GM19025 (cell line): ENCODE data around the gene VAMP3.
"Not testable (repeated sequence)": the region's sequence is repeated elsewhere in the genome, so short reads cannot be mapped to it uniquely, and the experiment has no call there.

Experiments
- ATAC-seq: cut with Tn5 transposase; IDR thresholded peaks from one replicate; pipeline ENCODE4 v1.9.1; 2021; ENCODE audit warnings: mild to moderate bottlenecking, low read depth, moderate library complexity; ENCODE audit not compliant: unreplicated experiment

The VAMP3 gene

GRCh38 chr1:7761103-7761502, 10.0 kb upstream of the VAMP3 start:
- no peak for ATAC-seq

- ATAC-seq, result no peak
Measured at GRCh38 chr1:7767176-7767575, 3.9 kb upstream of the VAMP3 start.

- no peak for ATAC-seq
Measured at GRCh38 chr1:7768583-7768982, 2.5 kb upstream of the VAMP3 start.

- ATAC-seq, result no peak
Measured at GRCh38 chr1:7769673-7770412, 1.3 kb upstream of the VAMP3 start.

- ATAC-seq, result no peak
Measured at GRCh38 chr1:7770669-7770996, 463 bp upstream of the VAMP3 start.

GRCh38 chr1:7771823-7772299, 765 bp downstream of the VAMP3 start:
- ATAC-seq, result no peak

GRCh38 chr1:7777591-7777990, 6.5 kb downstream of the VAMP3 start:
- ATAC-seq, result no peak

- ATAC-seq, result no peak
Measured at GRCh38 chr1:7778133-7778628, 7.1 kb downstream of the VAMP3 start.

GRCh38 chr1:7780976-7781375, 9.9 kb downstream of the VAMP3 start:
- ATAC-seq, result no peak

- no peak for ATAC-seq
Measured at GRCh38 chr1:7781501-7781900, 10.4 kb downstream of the VAMP3 start.

- ATAC-seq, result no peak
Measured at GRCh38 chr1:7781923-7782495, 10.9 kb downstream of the VAMP3 start.

GRCh38 chr1:7783178-7783711, 12.1 kb downstream of the VAMP3 start:
- no peak for ATAC-seq

GRCh38 chr1:7783826-7784491, 12.9 kb downstream of the VAMP3 start, which contains the start of gene PER3:
TSS of gene PER3 (plus strand) at chr1:7784291. CDS start at chr1:7784878, 587 bp downstream.
- ATAC-seq, result peak; percentile 90

GRCh38 chr1:7784492-7785071, 13.5 kb downstream of the VAMP3 start:
- ATAC-seq, result no peak

- no peak for ATAC-seq
Measured at GRCh38 chr1:7785108-7785507, 14.0 kb downstream of the VAMP3 start.

- ATAC-seq, result no peak
Measured at GRCh38 chr1:7786795-7787194, 15.7 kb downstream of the VAMP3 start.

- no peak for ATAC-seq
Measured at GRCh38 chr1:7789828-7790227, 18.7 kb downstream of the VAMP3 start.

- not testable (repeated sequence) for ATAC-seq
Measured at GRCh38 chr1:7791027-7791426, 19.9 kb downstream of the VAMP3 start.

- ATAC-seq, result no peak
Measured at GRCh38 chr1:7795406-7795805, 24.3 kb downstream of the VAMP3 start.

GRCh38 chr1:7805460-7805859, 34.4 kb downstream of the VAMP3 start:
- no peak for ATAC-seq
